ENCODE data around the gene ADGRE2.

The ADGRE2 gene

GRCh38 chr19:14748601-14749000 is 29.8 kb downstream of the ADGRE2 start:
- DNase-seq (ENCODE audit: low read depth in 2 of 3, low spot score in 2 of 3) = no peak

DNA sequence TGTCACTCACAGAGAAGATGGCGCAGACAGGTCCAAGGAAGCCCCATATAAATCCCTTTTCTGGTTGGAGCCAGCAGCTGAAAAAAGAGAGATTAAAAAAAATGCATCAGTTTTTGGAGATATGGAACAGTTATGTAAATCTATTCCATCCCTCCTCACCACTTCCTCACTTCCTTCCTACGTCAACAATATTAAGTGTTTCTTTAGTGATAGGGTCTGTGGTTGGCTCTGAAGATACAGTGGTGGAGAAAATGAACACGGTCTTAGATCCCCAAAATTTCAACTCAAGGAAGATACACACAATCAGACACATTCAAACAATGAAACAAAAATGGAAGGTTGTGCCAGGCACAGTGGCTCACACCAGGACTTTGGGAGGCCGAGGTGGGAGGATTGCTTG is 31.5 kb downstream of the ADGRE2 start:
- no peak for DNase-seq (ENCODE audit: low read depth in 2 of 3, low spot score in 2 of 3)

DNA sequence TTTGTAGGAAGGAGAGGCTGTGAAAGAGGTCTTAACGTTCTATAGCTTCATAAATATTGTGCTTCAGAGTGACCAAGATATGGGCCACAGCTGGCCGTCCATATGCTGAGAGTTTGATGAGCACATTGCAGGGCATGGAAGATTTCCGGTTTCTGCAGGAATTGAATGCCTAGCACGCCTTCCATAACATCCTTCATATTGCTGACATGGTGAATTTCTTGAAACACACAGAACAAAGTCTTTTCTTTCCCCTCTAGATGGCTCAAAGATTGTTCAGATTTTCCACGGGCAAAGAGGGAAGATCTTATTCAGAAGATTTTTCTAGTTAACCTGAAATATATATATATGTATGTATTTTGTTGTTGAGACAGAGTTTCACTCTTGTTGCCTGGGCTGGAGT is 42.4 kb downstream of the ADGRE2 start:
- DNase-seq (ENCODE audit: low read depth in 2 of 3, low spot score in 2 of 3) = no peak

- no peak for DNase-seq (ENCODE audit: low read depth in 2 of 3, low spot score in 2 of 3)
Measured at GRCh38 chr19:14733574-14733973, 44.8 kb downstream of the ADGRE2 start.

- no peak for DNase-seq (ENCODE audit: low read depth in 2 of 3, low spot score in 2 of 3)
Measured at GRCh38 chr19:14732510-14732909, 45.9 kb downstream of the ADGRE2 start.

DNA sequence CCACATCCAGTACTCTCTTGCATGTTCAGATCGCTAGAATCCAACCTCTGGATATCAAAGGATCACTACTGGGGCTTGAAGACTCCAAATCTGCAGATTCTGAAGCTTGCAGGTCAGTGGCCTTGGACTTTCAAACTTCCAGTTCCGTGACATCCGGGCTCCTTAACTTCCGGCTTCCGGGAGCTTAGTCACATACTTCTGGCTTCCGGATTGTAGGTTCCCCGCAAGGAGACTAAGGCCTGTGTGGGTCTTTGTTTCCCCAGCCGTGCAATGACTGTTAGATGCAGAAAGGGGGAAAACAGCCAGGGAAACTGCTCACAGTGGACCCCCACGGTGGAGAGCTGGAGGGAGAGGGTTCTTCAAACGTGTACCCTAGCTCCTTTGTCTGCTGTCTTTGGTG is 47.2 kb downstream of the ADGRE2 start:
- no peak for DNase-seq (ENCODE audit: low read depth in 2 of 3, low spot score in 2 of 3)

- DNase-seq (ENCODE audit: low read depth in 2 of 3, low spot score in 2 of 3) = no peak
Measured at GRCh38 chr19:14728595-14728994, 49.8 kb downstream of the ADGRE2 start.

DNA sequence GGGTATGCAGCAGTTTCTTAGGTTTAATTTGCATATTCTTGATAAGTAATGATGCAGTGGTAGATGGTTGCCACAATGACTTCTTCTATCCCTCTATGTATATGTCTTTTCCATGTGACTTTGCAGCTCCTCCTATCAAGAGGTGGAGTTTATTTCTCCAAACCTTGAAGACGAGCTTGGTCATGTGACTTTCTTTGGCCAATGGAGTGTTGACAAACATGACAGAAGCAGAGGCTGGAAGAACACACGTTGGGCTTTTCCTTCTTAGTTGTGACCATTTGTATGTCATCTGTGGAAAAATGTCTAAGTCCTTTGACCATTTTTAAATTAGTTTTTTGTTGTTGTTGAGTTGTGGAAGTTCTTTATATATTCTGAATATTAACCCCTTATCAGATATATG is 56.2 kb downstream of the ADGRE2 start:
- no peak for DNase-seq (ENCODE audit: low read depth in 2 of 3, low spot score in 2 of 3)

GRCh38 chr19:14719162-14719561 is 59.2 kb downstream of the ADGRE2 start:
- no peak for DNase-seq (ENCODE audit: low read depth in 2 of 3, low spot score in 2 of 3)

- no peak for DNase-seq (ENCODE audit: low read depth in 2 of 3, low spot score in 2 of 3)
Measured at GRCh38 chr19:14718522-14719116, 59.7 kb downstream of the ADGRE2 start.

GRCh38 chr19:14715841-14716240 is 62.5 kb downstream of the ADGRE2 start:
- DNase-seq (ENCODE audit: low read depth in 2 of 3, low spot score in 2 of 3) = no peak

GRCh38 chr19:14704450-14704849 is 73.9 kb downstream of the ADGRE2 start:
- DNase-seq (ENCODE audit: low read depth in 2 of 3, low spot score in 2 of 3) = no peak

GRCh38 chr19:14703833-14704232 is 74.5 kb downstream of the ADGRE2 start:
- DNase-seq (ENCODE audit: low read depth in 2 of 3, low spot score in 2 of 3) = no peak

GRCh38 chr19:14700711-14701375 is 77.5 kb downstream of the ADGRE2 start:
- DNase-seq (ENCODE audit: low read depth in 2 of 3, low spot score in 2 of 3) = no peak

- no peak for DNase-seq (ENCODE audit: low read depth in 2 of 3, low spot score in 2 of 3)
Measured at GRCh38 chr19:14699641-14700040, 78.7 kb downstream of the ADGRE2 start.

DNA sequence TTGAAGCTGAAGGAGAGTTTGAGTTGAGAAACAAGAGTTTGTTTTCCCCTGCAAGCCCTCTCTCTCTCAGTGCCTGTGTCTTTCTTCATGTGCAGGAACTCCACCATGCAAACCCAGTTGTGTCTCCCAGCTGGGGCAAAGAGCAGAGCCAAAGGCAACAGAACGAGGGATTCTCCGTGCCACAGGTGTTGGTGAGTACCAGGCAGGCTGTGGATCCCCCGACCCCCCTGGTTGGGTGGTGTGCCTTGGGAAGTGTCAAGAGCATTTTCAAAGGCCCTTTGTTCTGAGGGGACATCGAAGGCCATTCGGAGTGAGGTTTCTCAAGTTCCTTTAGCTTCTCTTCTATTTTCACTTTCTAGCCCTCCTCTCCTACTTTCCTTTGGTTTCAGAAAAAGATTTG is 82.9 kb downstream of the ADGRE2 start:
- DNase-seq (ENCODE audit: low read depth in 2 of 3, low spot score in 2 of 3) = no peak

GRCh38 chr19:14694641-14695266 is 83.6 kb downstream of the ADGRE2 start:
- DNase-seq (ENCODE audit: low read depth in 2 of 3, low spot score in 2 of 3) = no peak

DNA sequence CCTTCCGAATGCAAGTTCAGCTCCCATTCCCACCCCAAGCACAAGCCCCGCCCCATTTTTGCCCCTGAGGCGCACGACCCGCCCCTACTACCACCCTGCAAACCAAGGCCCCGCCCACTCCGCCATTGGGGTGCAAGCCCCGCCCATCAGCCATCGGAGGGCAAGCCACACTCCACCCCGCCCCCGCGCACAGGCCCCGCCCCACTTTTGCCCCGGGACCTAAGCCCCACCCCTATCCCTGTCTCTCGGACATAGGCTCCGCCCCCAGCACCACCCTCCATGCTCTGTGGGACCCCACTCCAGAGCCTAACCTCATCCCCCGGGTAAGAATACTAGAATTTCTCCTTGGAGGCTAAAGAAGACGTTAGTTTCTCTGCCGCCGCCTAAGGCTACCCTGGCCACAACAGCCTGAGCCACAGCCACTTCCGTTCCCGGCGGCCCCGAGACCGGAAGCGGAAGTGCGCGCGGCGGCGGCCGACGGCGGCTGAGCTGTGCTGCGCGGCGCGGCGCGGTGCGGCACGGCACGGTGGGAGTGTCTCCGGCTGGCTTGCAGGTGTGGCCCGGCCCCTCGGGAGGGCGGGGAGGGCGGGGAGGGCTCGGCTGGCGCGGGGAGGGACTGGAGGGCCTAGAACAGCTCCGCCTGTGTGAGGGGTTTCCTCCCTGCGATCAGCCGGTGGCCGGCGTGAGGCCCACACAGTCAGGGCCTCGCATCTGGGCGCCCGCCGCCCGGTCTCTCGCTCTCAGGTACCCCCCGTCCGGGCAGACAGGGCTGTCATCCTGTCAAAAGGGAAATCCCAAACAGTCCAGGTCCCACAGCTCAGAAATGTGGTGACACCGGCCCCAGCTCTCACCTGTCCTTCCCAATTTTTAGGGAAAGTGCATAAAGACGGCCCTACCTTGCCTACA is 88.5 kb downstream of the ADGRE2 start, which contains the start of gene ZNF333:
Gene ZNF333, plus strand, starts transcription at position 451 of the 906 bp plus-strand sequence. CDS start 3,444 bp downstream, outside the sequence.
- DNase-seq (ENCODE audit: low read depth in 2 of 3, low spot score in 2 of 3) = peak; percentile 93 to 99 (median 99)

DNA sequence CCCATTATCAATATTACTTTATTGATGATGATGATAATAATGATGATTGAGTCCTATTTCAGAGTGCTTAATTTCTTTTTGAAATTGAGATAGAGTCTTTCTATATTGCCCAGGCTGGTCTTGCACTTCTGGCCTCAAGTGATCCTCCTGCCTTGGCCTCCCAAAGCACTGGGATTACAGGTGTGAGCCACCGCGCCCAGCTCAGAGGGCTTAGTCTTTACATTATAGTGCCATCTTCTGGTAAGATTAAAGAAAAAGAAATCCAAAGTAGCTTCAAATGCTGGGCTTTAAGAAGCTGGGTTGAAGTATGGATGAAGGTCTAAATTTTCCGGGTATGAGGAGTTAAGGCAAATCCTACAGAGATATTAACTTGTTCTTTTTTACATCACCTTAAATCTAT is 91.9 kb downstream of the ADGRE2 start:
- no peak for DNase-seq (ENCODE audit: low read depth in 2 of 3, low spot score in 2 of 3)

GRCh38 chr19:14683439-14683838 is 94.9 kb downstream of the ADGRE2 start:
- no peak for DNase-seq (ENCODE audit: low read depth in 2 of 3, low spot score in 2 of 3)
